Measurements from ENCODE around the gene PXN.
"Not testable (repeated sequence)": the region's sequence is repeated elsewhere in the genome, so short reads cannot be mapped to it uniquely, and the experiment has no call there.

The PXN gene

GRCh38 chr12:120262852-120263747, 2.4 kb downstream of the PXN start:
- DNase-seq (ENCODE audit: low read depth, low spot score): peak; percentile 32

GRCh38 chr12:120261951-120262851, 3.3 kb downstream of the PXN start:
- DNase-seq (ENCODE audit: low read depth, low spot score): peak; percentile 40

GRCh38 chr12:120260607-120261006, 4.9 kb downstream of the PXN start:
- no peak for DNase-seq (ENCODE audit: low read depth, low spot score)

DNA sequence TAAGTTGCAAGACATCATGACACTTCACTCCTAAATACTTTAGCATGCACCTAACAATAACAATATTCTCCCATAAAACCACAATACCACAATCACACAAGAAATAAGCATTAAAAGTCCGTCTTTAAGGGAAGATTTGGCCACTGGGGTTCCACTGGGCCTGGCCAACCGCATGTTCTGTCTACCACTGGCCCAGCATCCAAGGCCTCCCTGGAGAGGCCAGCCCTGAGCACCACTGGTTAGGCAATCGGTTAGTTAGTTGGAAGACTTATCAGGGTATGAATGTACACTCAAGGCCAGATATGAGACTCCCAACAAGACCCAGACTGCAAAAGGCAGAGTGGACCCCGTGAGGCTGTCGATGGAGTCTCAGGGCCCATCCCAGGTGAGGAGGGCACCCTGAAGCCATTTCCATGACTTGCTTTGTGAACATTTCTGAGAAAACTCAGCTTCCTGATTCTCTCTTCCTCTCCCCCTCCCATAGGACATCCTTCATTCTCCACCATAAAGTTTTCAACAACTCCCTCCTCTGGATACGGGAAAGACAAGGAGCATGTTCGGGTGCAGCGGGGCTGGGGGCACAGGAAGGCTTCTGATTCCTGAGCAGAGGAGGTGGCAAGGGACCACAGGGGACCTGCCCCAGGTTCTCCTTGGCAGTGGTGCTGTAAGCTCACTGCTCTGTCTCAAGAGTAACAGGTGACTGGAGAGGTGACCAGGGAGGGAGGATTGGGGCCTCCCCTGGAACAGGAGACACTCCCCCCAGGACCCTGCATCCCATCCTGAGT, 5.9 kb downstream of the PXN start:
- DNase-seq (ENCODE audit: low read depth, low spot score): no peak

DNA sequence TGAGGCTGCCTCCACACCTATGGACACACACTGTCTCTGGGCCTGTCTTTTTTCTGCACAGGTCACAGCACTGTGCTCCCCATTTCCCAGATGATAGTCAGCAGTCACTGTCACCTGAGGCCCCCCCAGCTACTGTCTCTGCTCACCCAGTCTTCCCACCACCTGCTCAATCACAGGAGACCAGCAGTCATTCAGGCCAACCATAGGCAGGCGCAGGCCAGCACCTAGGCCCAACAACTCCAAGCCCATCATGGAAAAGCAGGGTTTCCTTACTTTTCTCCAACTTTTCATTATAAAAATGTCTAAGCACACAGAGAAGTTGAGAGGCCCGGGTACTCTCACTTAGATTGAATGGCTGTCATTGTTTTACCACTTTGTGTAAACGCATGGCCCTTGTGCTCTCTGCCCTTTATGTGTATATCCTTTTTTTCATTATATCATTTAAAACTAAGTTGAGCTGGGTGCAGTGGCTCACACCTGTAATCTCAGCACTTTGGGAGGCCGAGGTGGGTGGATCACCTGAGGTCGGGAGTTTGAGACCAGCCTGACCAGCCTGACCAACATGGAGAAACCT, 7.1 kb downstream of the PXN start:
- DNase-seq (ENCODE audit: low read depth, low spot score): no peak

DNA sequence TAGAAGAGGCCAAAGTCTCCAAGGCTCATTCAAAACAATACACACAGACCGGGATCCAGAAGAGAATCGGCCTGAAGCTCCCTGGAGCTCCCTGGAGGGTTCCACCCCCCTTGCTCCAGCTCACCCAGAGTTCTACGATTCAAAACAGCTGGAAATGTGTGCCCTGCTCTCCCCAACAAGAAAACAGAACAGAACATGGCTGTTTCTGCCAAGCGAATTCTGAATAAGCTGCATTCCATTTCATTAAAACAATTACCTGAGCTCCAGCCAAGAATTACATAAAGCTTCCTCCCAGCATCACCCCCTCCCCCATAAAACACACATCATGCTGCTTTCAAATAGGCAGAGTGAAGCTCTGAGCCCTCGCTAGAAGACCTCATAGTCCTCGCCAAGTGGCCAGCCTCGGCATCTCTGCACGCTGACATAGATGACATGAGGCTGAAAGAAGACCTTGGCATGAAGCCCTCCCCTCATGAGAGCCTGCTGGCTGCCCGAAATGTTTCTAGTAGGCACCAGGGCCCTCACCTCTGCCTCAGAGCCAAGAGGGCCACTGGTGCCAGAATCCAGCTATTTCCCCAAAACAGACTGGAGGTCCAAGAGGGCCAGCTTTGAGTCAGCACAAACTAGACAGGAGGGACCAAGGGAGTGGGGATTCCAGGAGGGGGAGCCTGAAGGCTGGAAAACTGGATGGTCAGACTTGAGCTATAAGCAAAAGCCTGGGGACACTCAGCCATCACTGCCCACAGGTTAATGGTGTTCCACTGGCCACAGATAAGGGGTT, 8.3 kb downstream of the PXN start:
- DNase-seq (ENCODE audit: low read depth, low spot score): peak; percentile 92

GRCh38 chr12:120254809-120255208, 10.7 kb downstream of the PXN start:
- no peak for DNase-seq (ENCODE audit: low read depth, low spot score)

DNA sequence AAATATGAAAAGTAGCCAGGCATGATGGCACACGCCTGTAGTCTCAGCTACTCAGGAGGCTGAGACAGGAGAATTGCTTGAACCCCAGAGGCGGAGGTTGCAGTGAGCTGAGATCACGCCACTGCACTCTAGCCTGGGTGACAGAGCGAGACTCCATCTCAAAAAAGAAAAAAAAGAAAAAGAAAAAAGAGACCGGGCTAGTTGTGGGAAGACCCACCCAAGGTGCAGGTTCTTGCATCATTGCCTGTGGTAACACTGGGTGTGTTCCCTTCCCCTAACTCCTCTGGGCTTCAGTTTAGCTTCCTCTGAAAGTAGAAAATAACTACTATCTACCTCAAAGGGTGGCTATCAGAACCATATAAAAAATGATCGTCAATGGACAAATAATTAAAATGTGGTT, 12.2 kb downstream of the PXN start:
- DNase-seq (ENCODE audit: low read depth, low spot score): not testable (repeated sequence)

GRCh38 chr12:120252071-120252906, 13.2 kb downstream of the PXN start:
- DNase-seq (ENCODE audit: low read depth, low spot score): no peak

DNA sequence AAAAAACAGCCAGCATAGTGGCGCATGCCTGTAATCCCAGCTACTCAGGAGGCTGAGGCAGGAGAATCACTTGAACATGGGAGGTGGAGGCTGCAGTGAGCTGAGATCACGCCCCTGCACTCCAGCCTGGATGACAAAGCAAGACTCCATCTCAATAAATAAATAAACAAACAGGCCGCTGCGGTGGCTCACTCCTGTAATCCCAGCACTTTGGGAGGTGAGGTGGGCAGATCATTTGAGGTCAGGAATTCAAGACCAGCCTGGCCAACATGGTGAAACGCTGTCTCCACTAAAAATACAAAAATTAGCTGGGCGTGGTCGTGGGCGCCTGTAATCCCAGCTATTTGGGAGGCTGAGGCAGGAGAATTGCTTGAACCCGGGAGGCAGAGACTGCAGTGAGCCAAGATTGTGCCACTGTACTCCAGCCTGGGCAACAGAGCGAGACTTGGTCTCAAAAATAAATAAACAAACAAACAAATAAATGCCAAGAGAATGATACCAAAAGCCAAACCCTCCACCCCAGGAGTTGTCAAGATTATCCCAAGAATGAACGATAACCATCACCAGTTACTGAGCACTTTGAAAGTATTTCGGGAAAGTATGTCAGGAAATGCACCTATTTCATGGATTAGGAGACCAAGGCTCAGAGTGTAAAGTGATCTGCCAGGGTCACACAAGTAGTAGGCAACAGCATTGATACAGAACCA, 14.0 kb downstream of the PXN start:
- DNase-seq (ENCODE audit: low read depth, low spot score): not testable (repeated sequence)

- DNase-seq (ENCODE audit: low read depth, low spot score): no peak
Observed at GRCh38 chr12:120249875-120250795, 15.4 kb downstream of the PXN start.

DNA sequence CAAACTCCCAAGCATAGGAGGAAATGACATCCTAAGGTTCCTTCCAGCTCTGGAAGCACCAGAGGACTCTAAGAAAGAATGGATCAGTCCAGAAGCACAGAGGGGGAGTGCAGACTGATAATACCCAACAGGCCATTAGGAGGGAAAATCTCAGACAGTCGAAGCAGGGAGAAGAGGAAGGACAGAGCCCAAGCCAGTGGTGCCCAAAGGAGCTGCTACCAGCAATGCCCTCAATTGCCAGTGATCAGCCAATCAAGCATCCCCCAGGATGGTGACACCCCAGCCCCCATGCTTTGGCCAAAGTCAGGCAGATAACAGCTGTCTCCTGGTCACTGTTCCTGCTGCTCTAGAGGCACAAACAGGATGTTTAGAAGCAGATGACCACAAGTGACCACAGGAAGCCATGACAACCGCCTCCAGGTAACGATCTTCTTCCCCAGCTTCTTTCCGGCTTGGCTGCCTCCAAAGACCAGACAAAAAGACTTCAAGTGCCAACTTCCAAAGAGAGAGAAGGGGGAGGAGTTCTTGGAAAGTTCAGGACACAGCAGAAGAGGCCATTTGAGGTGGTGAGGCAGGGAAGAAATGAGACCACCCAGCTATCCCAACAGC, 16.2 kb downstream of the PXN start:
- no peak for DNase-seq (ENCODE audit: low read depth, low spot score)

DNA sequence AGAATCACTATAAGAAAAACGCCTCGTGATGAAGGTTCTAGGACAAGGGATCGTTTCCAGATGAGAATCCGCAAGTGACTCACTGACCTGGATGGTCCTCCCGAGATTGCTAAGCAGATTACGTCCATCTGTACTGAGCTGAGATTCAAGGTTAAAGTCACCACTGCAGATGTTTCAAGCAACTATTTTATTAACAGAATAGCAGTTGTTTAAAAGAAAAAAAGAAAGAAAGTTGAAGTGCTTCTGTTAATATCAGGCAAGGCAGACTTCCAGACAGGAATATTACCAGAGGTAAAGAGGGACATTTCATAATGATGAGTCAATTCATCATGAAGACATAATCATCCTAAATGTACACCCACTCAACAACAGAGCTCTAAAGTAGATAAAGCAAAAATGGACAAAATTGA, 17.9 kb downstream of the PXN start:
- DNase-seq (ENCODE audit: low read depth, low spot score): no peak

- no peak for DNase-seq (ENCODE audit: low read depth, low spot score)
Observed at GRCh38 chr12:120247183-120247582, 18.3 kb downstream of the PXN start.

DNA sequence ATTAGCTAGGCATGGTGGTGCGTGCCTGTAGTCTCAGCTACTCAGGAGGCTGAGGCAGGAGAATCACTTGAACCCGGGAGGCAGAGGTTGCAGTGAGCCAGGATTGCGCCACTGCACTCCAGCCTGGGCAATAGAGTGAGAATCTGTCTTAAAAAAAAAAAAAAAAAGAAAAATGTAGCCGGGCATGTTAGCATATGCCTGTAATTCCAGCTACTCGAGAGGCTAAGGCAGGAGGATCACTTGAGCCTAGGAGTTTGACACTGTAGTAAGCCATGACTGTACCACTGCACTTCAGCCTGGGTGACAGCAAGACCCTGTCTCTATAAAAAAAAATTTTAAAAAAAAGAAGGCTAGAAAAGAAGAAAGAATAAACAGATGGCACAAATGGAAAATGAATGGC, 18.8 kb downstream of the PXN start:
- DNase-seq (ENCODE audit: low read depth, low spot score): not testable (repeated sequence)

DNA sequence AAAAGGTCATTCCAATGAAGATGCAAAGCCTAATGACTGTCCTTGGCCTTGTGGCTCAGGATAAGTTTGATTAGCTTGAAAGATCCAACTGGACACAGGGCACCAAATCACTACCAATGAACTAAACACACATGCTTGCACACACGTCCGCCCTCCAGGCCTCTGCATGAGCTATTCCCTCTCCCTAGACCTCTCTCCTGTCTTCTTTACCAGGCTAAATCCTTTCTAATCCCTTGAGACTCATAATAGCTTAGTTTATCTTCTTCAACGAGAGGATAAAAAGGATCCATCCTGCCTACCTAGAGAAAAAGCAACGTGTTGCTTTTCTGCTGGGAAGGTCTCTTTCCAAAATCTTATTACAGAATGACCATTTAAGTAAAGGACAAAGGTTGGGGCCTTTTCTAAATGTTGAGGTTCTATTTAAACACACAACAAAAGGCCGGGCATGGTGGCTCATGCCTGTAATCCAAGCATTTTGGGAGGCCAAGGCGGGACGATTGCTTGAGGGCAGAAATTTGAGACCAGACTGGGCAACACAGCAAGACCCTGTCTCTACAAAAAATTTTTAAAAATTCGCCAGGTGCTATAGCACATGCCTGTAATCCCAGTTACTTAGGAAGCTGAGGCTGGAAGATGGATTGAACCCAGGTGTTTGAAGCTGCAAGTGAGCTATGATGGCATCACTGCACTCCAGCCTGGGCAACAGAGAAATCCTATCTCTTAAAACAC, 22.4 kb downstream of the PXN start:
- DNase-seq (ENCODE audit: low read depth, low spot score): no peak

DNA sequence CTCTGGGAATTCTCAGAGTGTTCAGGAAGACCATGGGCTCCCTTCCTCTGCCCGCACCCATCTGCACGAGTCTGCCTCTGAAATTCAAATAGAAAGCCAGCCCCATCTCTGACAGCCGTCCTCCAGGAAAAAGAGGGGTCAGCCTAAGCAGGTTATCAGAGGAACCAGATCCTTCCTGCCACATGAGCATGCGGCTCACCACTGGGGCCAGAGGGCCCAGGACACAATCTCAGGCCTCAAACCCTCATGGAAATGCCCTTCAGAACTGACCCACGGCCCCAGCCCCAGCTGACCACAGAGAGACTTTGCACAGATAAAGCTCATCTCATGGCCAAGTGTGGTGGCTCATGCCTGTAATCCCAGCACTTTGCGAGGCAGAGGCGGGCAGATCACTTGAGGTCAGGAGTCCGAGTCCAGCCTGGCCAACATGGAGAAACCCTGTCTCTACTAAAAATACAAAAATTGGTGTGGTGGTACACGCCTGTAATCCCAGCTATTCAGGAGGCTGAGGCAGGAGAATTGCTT, 23.2 kb downstream of the PXN start:
- DNase-seq (ENCODE audit: low read depth, low spot score): no peak
